Skeletal muscle tissue (tissue), 4 donors: Measurements from ENCODE around the gene ARL8B. TPM values are rescaled to one million over a fixed set of nuclear protein-coding genes. Genes with fewer than 3 reads are reported as not detected.

ENCODE experiments used
- H3K27ac ChIP-seq: one replicate; pipeline ENCODE4 v1.7.0; 2013; ENCODE audit warnings: mild to moderate bottlenecking, low read depth, low read length, inconsistent platforms
- H3K27me3 ChIP-seq, 3 donors: one replicate each; pipeline ENCODE4 v1.7.0; 2013; ENCODE audit warnings: low read length in 3 of 3; ENCODE audit not compliant: control insufficient read depth in 3 of 3, insufficient read depth in 3 of 3
- H3K36me3 ChIP-seq, 3 donors: one replicate each; pipeline ENCODE4 v1.7.0; 2013; ENCODE audit warnings: low read length in 3 of 3; ENCODE audit not compliant: control insufficient read depth in 3 of 3, insufficient read depth in 3 of 3
- H3K4me1 ChIP-seq, 3 donors: one replicate each; pipeline ENCODE4 v1.7.0; 2013; ENCODE audit warnings: low read length in 3 of 3, mild to moderate bottlenecking in 3 of 3; ENCODE audit not compliant: control insufficient read depth in 3 of 3, insufficient read depth in 3 of 3
- H3K4me3 ChIP-seq, 3 donors: one replicate each; pipeline ENCODE4 v1.7.0; 2013; ENCODE audit warnings: low read length in 3 of 3
- H3K9ac ChIP-seq, 3 donors: one replicate each; pipeline ENCODE4 v1.7.0; 2013; ENCODE audit warnings: low read length in 3 of 3, mild to moderate bottlenecking in 3 of 3, moderate library complexity in 2 of 3, low read depth in 1 of 3
- H3K9me3 ChIP-seq, 3 donors: one replicate each; pipeline ENCODE4 v1.7.0; 2013; ENCODE audit warnings: low read length in 3 of 3; ENCODE audit not compliant: control insufficient read depth in 3 of 3
- total RNA-seq: library from RNA; depleted of rRNA; stranded (reverse); fragments of >200 nt; gene quantifications from one replicate; pipeline ENCODE4 v1.2.3, GENCODE V29; 2014
- donor health status: Osteomylitis.

The ARL8B gene
- total RNA-seq, 1 donor from 2014 or later: 59.0 TPM

DNA sequence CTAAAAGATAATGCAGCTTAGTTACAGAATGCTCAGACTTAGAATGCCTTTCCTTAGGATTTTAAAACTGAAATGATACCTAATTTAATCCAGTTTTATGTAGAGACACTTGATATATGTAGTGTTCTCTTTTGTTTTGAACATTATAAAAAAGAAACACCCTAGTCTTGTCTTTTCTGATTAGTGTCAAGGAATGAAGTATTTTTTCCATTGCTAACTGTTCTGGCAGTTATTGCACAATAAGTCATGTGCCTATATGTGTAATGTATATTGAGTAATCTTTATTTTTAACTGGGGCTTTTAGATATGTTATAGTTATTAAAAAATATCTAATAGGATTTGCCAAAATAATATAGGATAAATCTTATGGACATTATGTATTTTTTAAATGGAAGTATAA is 4.5 kb downstream of the ARL8B start:
- H3K4me1 ChIP-seq: peaks cover 22 to 32% (median 24%) of the 10 kb centered on the region in 3 donors
- H3K9me3 ChIP-seq: no peaks in the 10 kb centered on the region
- H3K9ac ChIP-seq: peak overlapping the region in 1 of 3 donors; percentile 21
- H3K36me3 ChIP-seq: peaks cover 0 to 3% (median 0%) of the 10 kb centered on the region in 3 donors
- H3K27me3 ChIP-seq: no peaks in the 10 kb centered on the region
- no peak overlapping the region for H3K4me3 ChIP-seq
- H3K27ac ChIP-seq: no peak overlapping the region

DNA sequence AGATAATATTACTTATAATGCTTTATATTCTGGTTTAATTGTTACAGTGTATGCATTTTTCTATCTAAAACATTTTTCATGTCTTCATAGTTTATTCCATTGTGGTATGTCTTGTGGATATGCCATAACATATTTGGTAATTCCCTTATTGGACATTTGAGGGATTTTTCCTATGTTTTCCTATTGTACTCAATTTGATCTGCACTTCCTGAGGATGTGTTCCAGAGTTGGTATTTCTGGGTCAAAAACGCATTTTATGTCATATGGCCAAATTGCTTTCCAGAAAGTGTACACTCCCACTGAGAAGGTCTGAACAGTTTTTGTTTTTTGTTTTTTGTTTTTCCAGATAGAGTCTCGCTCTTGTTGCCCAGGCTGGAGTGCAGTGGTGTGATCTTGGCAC is 6.8 kb downstream of the ARL8B start:
- no peaks in the 10 kb centered on the region for H3K27me3 ChIP-seq

DNA sequence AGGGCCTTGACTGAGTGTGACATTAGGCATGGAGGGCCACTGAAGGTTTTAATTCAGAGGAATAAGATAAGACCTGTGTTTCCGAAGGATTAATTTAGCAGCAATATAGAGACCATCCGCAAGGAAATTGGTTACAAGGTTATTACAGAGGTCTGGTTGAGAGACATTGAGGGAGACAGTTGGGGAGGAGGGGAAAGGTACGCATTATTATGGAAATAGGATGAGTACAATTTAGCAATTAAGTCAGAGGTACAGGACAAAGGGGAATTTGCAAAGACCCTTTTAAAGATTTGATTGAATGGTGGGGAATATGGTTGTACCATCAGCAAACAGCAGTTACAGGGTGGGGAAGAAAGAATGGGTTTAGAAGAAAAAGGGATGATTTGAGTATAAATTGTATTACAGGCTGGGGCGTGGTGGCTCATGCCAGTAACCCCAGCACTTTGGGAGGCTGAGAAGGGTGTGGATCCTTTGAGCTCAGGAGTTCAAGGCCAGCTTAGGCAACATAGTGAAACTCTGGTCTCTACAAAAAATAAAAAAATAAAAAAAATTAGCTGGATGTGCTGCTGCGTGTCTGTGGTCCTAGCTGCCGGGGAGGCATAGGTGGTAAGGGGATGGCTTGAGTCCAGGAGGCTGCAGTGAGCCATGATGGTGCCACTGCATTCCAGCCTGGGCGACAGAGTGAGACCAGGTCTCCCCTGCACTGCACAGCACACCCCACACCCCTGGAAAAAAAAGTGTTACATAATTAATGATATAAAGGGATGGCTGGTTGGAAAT is 11.3 kb downstream of the ARL8B start:
- no peaks in the 10 kb centered on the region for H3K9me3 ChIP-seq
- H3K9ac ChIP-seq: peak overlapping the region in 1 of 3 donors; percentile 20
- no peak overlapping the region for H3K27ac ChIP-seq
- peaks cover 10 to 39% (median 23%) of the 10 kb centered on the region in 3 donors for H3K4me1 ChIP-seq
- H3K36me3 ChIP-seq: no peaks in the 10 kb centered on the region
- H3K27me3 ChIP-seq: no peaks in the 10 kb centered on the region
- H3K4me3 ChIP-seq: no peak overlapping the region

More for the DNA sequence above, 6.8 kb downstream of the ARL8B start:
- no peak overlapping the region for H3K9ac ChIP-seq
- H3K27ac ChIP-seq: no peak overlapping the region
- H3K36me3 ChIP-seq: no peaks in the 10 kb centered on the region
- H3K9me3 ChIP-seq: no peaks in the 10 kb centered on the region
- peaks cover 16 to 35% (median 17%) of the 10 kb centered on the region in 3 donors for H3K4me1 ChIP-seq
- no peak overlapping the region for H3K4me3 ChIP-seq

DNA sequence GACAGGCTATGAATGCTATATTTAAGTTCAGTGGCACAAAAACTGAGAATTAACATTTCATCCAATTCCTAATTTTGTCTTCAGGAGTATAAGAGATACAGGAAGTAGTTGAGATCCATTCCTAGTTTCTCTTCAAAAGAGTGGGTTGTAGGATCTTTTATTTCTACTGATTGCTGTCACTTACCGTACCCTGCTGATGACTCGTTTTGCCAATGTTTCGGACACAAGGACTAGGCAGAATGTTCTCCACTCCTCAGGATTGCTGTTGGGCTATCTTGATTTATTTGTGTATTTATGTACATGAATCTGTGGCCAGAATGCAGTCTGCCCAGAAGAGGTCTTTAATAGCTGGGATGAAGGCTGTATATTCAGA is 11.9 kb downstream of the ARL8B start:
- Histone ChIP-seq H3K4me1 (peaks cover 15 to 43% (median 29%) of the 10 kb centered on the region in 3 donors), H3K4me3 (no peak overlapping the region), H3K27ac (no peak overlapping the region), H3K36me3 (no peaks in the 10 kb centered on the region), H3K9me3 (no peaks in the 10 kb centered on the region), H3K27me3 (no peaks in the 10 kb centered on the region), H3K9ac (peak overlapping the region in 1 of 3 donors; percentile 20)

DNA sequence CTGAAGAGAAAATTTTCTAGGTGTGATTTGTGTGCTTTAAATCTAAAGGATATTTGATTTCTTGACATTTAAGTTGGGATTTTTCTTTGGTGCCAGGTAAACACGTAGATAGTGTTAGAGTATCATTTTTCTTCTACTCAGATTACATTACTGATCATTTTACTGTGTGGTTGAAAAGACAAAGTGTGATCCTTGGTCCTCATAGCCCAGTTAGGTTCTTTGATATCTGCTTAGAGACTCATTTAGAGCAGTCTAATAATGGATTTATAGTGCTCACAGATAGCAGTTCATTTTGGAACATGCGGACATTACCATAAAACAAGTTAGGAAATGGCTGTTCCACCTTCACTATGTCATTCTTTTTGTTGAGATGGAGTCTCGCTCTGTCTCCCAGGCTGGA is 12.4 kb downstream of the ARL8B start:
- peaks cover 19 to 47% (median 34%) of the 10 kb centered on the region in 3 donors for H3K4me1 ChIP-seq
- no peak overlapping the region for H3K4me3 ChIP-seq
- no peaks in the 10 kb centered on the region for H3K9me3 ChIP-seq
- no peak overlapping the region for H3K9ac ChIP-seq
- no peaks in the 10 kb centered on the region for H3K36me3 ChIP-seq
- no peaks in the 10 kb centered on the region for H3K27me3 ChIP-seq
- no peak overlapping the region for H3K27ac ChIP-seq

DNA sequence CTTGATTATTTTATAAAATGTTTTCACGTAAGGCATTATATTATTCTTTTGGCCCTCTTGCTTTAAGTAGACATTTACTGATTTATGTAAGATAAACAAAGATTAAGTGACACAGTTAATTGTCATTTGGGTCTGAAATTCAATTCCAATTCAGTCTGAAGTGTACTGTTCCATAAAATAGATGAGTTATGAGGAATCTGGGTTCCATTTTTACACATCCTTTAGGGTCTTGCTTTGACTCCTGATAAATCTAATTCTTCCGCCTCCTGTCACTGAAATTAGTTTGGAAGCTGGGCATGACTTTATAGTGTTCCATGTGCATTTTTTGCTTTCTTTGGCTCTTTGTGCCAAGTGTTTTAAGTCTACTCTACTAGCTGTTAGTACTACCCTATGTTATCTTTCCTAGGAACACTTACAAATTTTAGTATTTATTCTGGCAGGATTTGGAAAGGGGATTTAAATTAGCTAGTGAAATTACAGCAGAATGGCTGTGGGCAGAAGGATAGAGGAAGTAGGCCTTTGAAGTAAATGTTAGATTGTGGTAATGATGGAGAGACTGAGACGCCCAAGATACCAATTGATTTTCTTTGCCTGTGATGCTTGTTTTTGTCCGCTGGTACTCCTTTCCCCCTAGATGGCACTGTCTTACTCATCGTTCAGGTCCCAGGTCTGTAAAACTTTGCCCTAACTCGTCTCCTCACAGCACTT is 14.3 kb downstream of the ARL8B start:
- Histone ChIP-seq H3K9ac (no peak overlapping the region), H3K4me3 (no peak overlapping the region), H3K27me3 (no peaks in the 10 kb centered on the region), H3K27ac (no peak overlapping the region), H3K36me3 (no peaks in the 10 kb centered on the region), H3K9me3 (no peaks in the 10 kb centered on the region), H3K4me1 (peaks cover 26 to 58% (median 42%) of the 10 kb centered on the region in 3 donors)

DNA sequence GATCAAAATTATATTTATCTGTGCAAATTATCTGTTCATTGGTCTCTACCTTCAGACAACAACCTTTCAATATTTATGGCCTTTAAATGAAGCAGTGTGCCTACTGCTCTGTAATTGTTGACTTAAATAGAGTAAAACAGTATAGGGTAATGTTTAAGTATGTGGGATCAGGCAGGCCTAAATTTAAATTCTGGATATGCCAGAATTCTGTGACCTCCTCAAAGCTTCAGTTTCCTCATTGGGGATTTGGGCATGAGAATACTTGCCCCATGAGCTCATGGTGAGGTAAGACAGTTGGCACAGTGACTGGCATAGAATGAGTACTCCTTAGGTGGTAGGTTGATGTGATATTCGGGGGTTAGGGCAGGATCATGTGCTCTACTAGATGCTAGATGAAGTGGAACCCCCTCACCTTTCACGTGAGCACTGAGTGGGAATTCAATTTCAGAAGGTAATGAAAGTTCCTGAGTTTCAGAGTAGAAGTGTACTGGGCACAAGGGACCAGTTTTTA is 14.9 kb downstream of the ARL8B start:
- Histone ChIP-seq H3K4me1 (peaks cover 26 to 61% (median 42%) of the 10 kb centered on the region in 3 donors), H3K27ac (no peak overlapping the region), H3K4me3 (no peak overlapping the region), H3K9ac (no peak overlapping the region), H3K27me3 (no peaks in the 10 kb centered on the region), H3K9me3 (no peaks in the 10 kb centered on the region), H3K36me3 (no peaks in the 10 kb centered on the region)

DNA sequence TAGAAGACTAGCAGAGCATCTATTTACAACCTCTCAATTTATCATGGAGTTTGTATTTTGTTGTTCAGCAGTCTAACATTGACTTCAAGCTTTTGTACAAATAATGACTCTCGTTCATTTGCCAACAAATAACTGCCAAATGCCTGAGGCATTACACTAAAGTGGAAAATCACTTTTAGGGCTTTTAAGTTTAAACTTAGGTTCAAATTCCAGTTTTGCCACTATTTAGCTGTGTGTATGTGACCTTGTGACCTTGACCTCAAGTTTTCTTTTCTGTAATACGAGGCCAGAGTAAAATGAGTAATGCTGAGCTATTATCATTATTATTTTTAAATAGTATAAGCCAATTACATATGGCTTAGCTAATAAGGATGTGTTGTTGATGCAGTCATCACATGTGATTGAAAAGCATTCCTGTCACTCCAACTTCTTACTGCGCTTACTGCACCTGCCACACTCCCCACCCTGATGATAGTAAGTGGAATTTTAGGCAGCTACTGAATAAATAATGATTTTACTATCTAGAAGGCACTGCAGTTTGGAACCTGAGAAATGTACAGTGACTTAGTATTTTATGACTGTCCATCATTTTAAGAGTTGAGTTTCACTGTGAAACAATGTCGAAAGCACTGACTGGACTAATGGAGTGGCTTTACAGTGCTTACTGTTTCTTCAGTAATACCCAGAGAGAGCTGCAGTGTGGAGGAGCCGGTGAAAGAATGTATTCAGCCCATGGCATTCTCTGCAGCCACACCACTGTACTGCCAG is 16.3 kb downstream of the ARL8B start:
- Histone ChIP-seq H3K9me3 (no peaks in the 10 kb centered on the region), H3K9ac (no peak overlapping the region), H3K36me3 (no peaks in the 10 kb centered on the region), H3K4me1 (peaks cover 26 to 51% (median 42%) of the 10 kb centered on the region in 3 donors), H3K27ac (no peak overlapping the region), H3K4me3 (no peak overlapping the region), H3K27me3 (no peaks in the 10 kb centered on the region)

DNA sequence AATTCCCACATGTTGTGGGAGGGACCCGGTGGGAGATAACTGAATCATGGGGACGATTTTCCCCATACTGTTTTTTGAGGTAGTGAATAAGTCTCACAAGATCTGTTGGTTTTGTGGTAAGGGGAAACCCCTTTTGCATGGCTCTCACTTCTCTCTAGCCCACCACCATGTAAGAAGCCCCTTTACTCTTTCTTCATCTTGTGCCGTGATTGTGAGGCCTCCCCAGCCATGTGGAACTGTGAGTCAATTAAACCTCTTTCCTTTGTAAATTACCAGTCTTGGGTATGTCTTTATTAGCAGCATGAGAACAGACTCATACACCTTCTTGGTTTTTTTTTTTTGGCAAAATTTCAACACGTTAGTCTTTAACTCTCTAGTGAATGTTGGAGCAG is 18.1 kb downstream of the ARL8B start:
- Histone ChIP-seq H3K4me1 (peaks cover 26 to 36% (median 27%) of the 10 kb centered on the region in 3 donors), H3K4me3 (no peak overlapping the region), H3K27ac (peak overlapping the region; percentile 12), H3K9me3 (no peaks in the 10 kb centered on the region), H3K36me3 (no peaks in the 10 kb centered on the region), H3K9ac (no peak overlapping the region), H3K27me3 (no peaks in the 10 kb centered on the region)
